ENCODE results near the gene ABCC1. TPM values are rescaled to one million over a fixed set of nuclear protein-coding genes. Genes with fewer than 3 reads are reported as not detected.

Gene ABCC1
- total RNA-seq, 1 donor from 2014 or later = 18.1 TPM

DNA sequence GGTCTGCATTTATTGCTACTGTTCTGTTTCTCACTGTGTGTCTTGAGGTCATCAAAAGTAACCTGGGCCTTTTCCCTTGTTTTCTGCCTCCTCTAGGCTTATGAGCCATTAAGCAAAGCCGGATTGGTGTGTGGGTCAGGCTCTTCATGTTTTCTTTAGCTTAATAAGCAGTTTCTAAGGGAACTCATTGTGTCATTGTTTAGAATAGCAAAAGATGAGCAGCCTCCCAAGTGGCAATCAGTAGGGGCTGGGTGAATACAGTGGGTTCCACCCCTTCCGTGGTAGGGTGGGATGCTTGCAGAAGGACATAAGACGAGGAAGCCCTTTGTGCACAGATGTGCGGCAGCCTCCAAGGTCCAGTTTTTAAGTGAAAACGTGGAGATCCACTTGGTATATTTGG is 34.5 kb downstream of the ABCC1 start:
- no peak overlapping the region for H3K4me3 ChIP-seq (ENCODE audit: low read depth, low read length)
- no peak for DNase-seq (ENCODE audit: low read depth)
- TF ChIP-seq, protein P1, sequence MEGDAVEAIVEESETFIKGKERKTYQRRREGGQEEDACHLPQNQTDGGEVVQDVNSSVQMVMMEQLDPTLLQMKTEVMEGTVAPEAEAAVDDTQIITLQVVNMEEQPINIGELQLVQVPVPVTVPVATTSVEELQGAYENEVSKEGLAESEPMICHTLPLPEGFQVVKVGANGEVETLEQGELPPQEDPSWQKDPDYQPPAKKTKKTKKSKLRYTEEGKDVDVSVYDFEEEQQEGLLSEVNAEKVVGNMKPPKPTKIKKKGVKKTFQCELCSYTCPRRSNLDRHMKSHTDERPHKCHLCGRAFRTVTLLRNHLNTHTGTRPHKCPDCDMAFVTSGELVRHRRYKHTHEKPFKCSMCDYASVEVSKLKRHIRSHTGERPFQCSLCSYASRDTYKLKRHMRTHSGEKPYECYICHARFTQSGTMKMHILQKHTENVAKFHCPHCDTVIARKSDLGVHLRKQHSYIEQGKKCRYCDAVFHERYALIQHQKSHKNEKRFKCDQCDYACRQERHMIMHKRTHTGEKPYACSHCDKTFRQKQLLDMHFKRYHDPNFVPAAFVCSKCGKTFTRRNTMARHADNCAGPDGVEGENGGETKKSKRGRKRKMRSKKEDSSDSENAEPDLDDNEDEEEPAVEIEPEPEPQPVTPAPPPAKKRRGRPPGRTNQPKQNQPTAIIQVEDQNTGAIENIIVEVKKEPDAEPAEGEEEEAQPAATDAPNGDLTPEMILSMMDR (conservative IDR thresholded peaks at IDR 0.05; ENCODE audit: low read depth, low read length) = no peak

DNA sequence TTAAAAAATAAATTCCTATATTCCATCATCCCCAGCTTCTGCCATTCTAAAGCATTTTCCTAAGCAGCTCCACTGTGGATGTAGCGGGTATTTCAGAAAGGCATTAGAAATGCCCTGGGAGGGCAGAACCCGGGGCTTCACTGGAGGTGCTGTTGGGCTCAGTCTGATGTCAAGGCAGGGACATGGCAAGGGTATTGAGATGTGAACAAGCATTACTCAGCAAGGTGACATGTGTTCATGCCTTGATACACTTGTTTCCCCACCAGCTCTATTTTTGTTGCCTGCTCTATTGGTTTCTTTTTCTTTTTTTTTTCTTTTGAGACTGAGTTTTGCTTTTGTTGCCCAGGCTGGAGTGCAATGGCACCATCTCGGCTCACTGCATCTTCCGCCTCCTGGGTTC is 35.7 kb downstream of the ABCC1 start:
- no peak for DNase-seq (ENCODE audit: low read depth)
- no peak overlapping the region for H3K4me3 ChIP-seq (ENCODE audit: low read depth, low read length)
- TF ChIP-seq, protein P1 (conservative IDR thresholded peaks at IDR 0.05; ENCODE audit: low read depth, low read length) = no peak

DNA sequence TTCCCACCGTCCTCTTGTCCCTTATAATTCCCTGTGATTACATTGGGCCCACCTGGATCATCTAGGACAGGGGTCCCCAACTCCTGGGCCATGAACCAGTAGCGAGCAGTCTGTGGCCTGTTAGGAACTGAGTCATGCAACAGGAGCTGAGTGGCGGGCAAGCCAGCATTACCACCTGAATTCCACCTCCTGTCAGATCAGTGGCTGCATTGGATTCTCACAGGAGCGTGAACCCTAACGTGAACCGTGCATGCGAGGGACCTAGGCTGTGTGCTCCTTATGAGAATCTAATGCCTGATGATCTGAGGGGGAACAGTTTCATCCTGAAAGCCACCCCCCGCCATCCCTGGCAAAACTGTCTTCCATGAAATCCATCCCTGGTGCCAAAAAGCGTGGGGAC is 36.8 kb downstream of the ABCC1 start:
- no peak overlapping the region for H3K4me3 ChIP-seq (ENCODE audit: low read depth, low read length)
- TF ChIP-seq, protein P1 (conservative IDR thresholded peaks at IDR 0.05; ENCODE audit: low read depth, low read length) = no peak
- no peak for DNase-seq (ENCODE audit: low read depth)

DNA sequence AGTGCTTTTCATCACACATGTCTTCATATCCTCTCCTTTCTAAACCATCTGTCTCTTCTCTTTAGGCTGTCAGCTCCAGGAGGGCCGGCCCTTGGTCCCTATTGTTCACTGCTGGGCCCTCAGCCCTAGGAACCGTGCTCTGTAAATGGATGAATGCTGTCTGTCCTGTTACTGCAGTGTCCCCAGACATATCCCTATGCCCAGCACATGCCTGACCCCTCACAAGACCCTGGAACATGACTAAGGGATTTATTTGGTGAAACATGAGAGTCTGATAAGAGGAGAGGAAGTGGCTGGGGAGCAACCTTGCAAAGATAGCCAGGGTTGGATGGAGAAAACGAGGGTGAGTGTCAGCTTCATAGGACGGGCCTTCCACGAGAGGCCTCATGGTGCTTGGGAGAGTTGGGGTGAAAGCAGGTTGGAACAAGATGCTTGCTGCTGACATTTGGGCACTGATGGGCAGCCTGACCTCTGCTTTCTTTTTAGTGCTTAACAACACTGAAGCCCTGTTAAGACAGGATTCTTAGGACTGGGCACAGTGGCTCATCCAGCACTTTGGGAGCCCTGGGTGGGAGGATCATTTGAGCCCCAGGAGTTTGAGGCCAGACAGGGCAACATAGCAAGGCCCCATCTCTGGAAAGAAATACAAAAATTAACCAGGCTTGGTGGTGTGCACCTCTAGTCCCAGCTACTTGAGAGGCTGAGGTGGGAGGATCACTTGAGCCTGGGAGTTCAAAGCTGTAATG is 39.0 kb downstream of the ABCC1 start:
- TF ChIP-seq, protein P1 (conservative IDR thresholded peaks at IDR 0.05; ENCODE audit: low read depth, low read length) = no peak
- H3K4me3 ChIP-seq (ENCODE audit: low read depth, low read length) = no peak overlapping the region
- DNase-seq (ENCODE audit: low read depth) = no peak

DNA sequence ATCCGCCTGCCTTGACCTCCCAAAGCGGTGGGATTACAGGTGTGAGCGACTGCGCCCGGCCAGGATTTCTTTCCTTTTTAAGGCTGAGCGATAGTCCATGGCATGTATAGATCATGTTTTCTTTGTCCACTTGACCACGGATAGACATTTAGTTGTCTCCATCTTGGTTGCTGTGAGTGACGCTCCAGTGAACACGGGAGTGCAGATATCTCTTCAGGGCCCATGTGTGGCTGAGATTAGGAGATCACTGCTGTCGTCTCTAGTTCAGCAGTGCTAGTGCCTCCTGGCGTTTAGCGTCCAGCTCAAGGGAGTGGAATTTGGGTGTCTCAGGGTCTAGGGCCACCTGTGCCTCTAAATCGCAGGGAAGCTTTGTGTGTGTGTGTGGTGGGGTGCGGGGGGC is 41.5 kb downstream of the ABCC1 start:
- DNase-seq (ENCODE audit: low read depth) = no peak
- H3K4me3 ChIP-seq (ENCODE audit: low read depth, low read length) = no peak overlapping the region

DNA sequence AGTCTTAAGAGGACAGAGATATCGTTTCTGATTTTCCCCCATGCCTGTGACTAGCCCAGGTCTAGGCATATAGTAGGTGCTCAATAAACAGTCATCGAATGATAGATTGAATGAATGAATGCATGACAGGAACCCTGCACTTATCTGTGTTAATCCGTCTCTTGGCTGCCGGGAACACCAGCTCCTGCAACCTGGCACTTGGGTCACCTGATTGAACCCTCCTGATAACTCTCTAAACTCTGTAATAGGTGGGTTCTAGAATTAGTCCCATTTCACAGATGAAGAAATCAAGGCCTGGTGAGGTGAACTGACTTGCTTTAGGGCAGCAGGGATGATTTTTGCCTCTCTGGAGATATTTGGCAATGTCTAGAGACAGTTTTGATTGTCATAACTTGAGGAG is 43.7 kb downstream of the ABCC1 start:
- no peak for DNase-seq (ENCODE audit: low read depth)
- H3K4me3 ChIP-seq (ENCODE audit: low read depth, low read length) = no peak overlapping the region
- TF ChIP-seq, protein P1 (conservative IDR thresholded peaks at IDR 0.05; ENCODE audit: low read depth, low read length) = no peak

More for the DNA sequence above, 41.5 kb downstream of the ABCC1 start:
- TF ChIP-seq, protein P1 (conservative IDR thresholded peaks at IDR 0.05; ENCODE audit: low read depth, low read length) = no peak

DNA sequence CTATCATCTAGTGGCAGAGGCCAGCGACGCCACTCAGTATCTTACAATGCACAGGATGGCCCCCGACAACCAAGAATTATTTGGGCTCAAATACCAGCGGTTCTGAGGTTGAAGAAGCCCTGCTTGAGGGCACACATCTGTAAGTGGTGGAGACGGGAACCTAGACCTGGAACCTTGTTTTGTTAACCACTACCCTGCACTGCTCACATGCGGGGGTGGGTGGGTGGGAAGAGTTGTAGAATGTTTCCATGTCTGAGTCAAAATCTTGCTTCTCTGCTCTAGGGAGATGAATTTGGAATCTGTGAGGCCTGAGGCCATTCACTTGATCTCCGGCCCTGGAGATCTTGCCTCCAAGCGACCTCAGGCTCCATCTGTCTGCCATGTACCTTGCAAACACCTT is 44.1 kb downstream of the ABCC1 start:
- no peak overlapping the region for H3K4me3 ChIP-seq (ENCODE audit: low read depth, low read length)
- TF ChIP-seq, protein P1 (conservative IDR thresholded peaks at IDR 0.05; ENCODE audit: low read depth, low read length) = no peak
- DNase-seq (ENCODE audit: low read depth) = no peak

Data from epithelial cell of proximal tubule (primary cell).